Right lobe of liver (tissue), 6 donors: ENCODE measurements around the gene LRRC32. TPM values are rescaled to one million over a fixed set of nuclear protein-coding genes. Genes with fewer than 3 reads are reported as not detected.

Source experiments
- ATAC-seq, 4 donors: fragments of 200-7000 bp; cut with Tn5 transposase; one replicate each; pipeline ENCODE4 v1.9.1; 2020; ENCODE audit warnings: mild to moderate bottlenecking in 4 of 4, moderate library complexity in 4 of 4
- DNase-seq, 3 donors: peaks; one replicate each; pipeline ENCODE4 v3.0.0-alpha.2; 2020
- H3K27ac ChIP-seq, 3 donors: fragments of 200-600 bp; one replicate each; pipeline ENCODE4 v1.8.0; 2022
- H3K27me3 ChIP-seq, 2 donors: fragments of 200-600 bp; one replicate each; pipeline ENCODE4 v1.8.0; 2022
- H3K36me3 ChIP-seq, 4 donors: fragments of 200-600 bp; sonication (generic) in 1 of 4; one replicate each; pipeline versions ENCODE4 v1.5.1 to v1.8.0; 2017 to 2022; ENCODE audit warnings: control low read depth in 1 of 4
- H3K4me1 ChIP-seq, 4 donors: fragments of 200-600 bp; sonication (generic) in 1 of 4; one replicate each; pipeline versions ENCODE4 v1.5.1 to v1.8.0; 2017 to 2022; ENCODE audit warnings: control low read depth in 1 of 4
- H3K4me3 ChIP-seq, 3 donors: fragments of 200-600 bp; one replicate each; pipeline ENCODE4 v1.8.0; 2022
- H3K9me3 ChIP-seq, 4 donors: fragments of 200-600 bp; sonication (generic) in 1 of 4; one replicate each; pipeline versions ENCODE4 v1.5.1 to v1.8.0; 2017 to 2022; ENCODE audit warnings: control low read depth in 1 of 4
- CTCF ChIP-seq, 4 donors: fragments of 200-600 bp in 3 of 4; fragments of 450-650 bp in 1 of 4; IDR thresholded peaks; one replicate each; pipeline versions ENCODE4 v1.5.1 to v1.8.0; 2016 to 2022; ENCODE audit warnings: antibody characterized with exemption in 4 of 4, mild to moderate bottlenecking in 2 of 4
- POLR2A ChIP-seq: fragments of 450-650 bp; IDR thresholded peaks from one replicate; pipeline ENCODE4 v1.6.1; 2017; ENCODE audit warnings: antibody characterized with exemption, mild to moderate bottlenecking
- WGBS: methylation state at CpG from one replicate; pipeline ENCODE4 v1.1.6; 2018; ENCODE audit warnings: low coverage, low lambda C conversion rate; ENCODE audit not compliant: insufficient coverage; ENCODE audit errors: missing lambda C conversion rate; 5-methylcytosine and 5-hydroxymethylcytosine counted together
- intact Hi-C, 2 donors: fragments of 100-400 bp; cut with DNase I; formaldehyde crosslinking; loops; one replicate each; pipeline versions ENCODE4 v1.11.2 to v1.14.1; 2022
- total RNA-seq, 6 experiments: library from RNA; depleted of rRNA in 2 of 6; stranded (reverse); fragments of >200 nt in 2 of 6; fragmentation: NEBNext Ultra II Directional in 3 of 6; extraction: Animal tissue kit (Norgen Biotek cat#: 25700) in 3 of 6; gene quantifications; one replicate each; pipeline versions ENCODE4 v1.1.0 to v1.2.4, GENCODE V29; 2016 to 2023
- donor health status: DM: no; HTN: yes; CAD: no.
- donor health status: DM: no; HTN: no; CAD: no.
- donor health status: DM: no; HTN: no; CAD: no.
- donor health status: DM: no; HTN: yes; CAD: no.
- donor health status: DM: no; HTN: yes; CAD: no.

The LRRC32 gene
- total RNA-seq, 6 experiments from 2014 or later, result 7.4 to 19.5 (median 14.5) TPM

GRCh38 chr11:76671626-76672309, 1.2 kb upstream of the LRRC32 start:
- intact Hi-C loops, result no loop called here
- Histone ChIP-seq H3K36me3 (no peaks in the 10 kb centered on the region), H3K9me3 (no peaks in the 10 kb centered on the region), H3K27me3 (peaks cover 0 to 7% of the 10 kb centered on the region in 2 donors), H3K4me3 (no peak overlapping the region), H3K4me1 (peaks cover 0 to 15% (median 2%) of the 10 kb centered on the region in 4 donors), H3K27ac (peak overlapping the region in 2 of 3 donors; percentile 43 to 50)
- WGBS, result no CpG with 5 or more reads among the region's 5 CpGs
- ATAC-seq (no peak), DNase-seq (peak in 1 of 3 donors; percentile 35)
- TF ChIP-seq CTCF (IDR thresholded peaks at IDR 0.05), result no peak
- TF ChIP-seq POLR2A, result no peak

GRCh38 chr11:76671237-76671592, 668 bp upstream of the LRRC32 start:
- peaks cover 0 to 7% of the 10 kb centered on the region in 2 donors for H3K27me3 ChIP-seq
- peak overlapping the region in 2 of 3 donors; percentile 44 to 53 for H3K4me3 ChIP-seq
- DNase-seq (no peak), ATAC-seq (no peak)
- peak overlapping the region in 2 of 3 donors; percentile 43 to 50 for H3K27ac ChIP-seq
- H3K9me3 ChIP-seq, result no peaks in the 10 kb centered on the region
- no peaks in the 10 kb centered on the region for H3K36me3 ChIP-seq
- WGBS, result 43% methylated on average over 3 of the region's 8 CpGs
- intact Hi-C loops, result no loop called here
- TF ChIP-seq POLR2A, result no peak
- TF ChIP-seq CTCF (IDR thresholded peaks at IDR 0.05), result no peak
- H3K4me1 ChIP-seq, result peaks cover 0 to 15% (median 2%) of the 10 kb centered on the region in 4 donors

GRCh38 chr11:76669901-76670484, 554 bp downstream of the LRRC32 start:
- 20% methylated on average over 1 of the region's 24 CpGs for WGBS
- peak in 1 of 3 donors; percentile 44 for DNase-seq
- TF ChIP-seq POLR2A (no peak), CTCF (IDR thresholded peaks at IDR 0.05) (no peak)
- Histone ChIP-seq H3K4me1 (peaks cover 0 to 15% (median 2%) of the 10 kb centered on the region in 4 donors), H3K4me3 (peak overlapping the region; percentile 44 to 53 (median 46)), H3K27me3 (peaks cover 0 to 7% of the 10 kb centered on the region in 2 donors), H3K27ac (peak overlapping the region; percentile 40 to 85 (median 50)), H3K36me3 (no peaks in the 10 kb centered on the region), H3K9me3 (no peaks in the 10 kb centered on the region)
- intact Hi-C loops, result no loop called here
- ATAC-seq, result no peak

GRCh38 chr11:76668362-76669155, 2.0 kb downstream of the LRRC32 start:
- DNase-seq (peak in 1 of 3 donors; percentile 30), ATAC-seq (no peak)
- H3K27me3 ChIP-seq, result peaks cover 0 to 7% of the 10 kb centered on the region in 2 donors
- H3K4me3 ChIP-seq, result peak overlapping the region; percentile 18 to 29 (median 28)
- peaks cover 0 to 15% (median 2%) of the 10 kb centered on the region in 4 donors for H3K4me1 ChIP-seq
- TF ChIP-seq POLR2A, result no peak
- TF ChIP-seq CTCF (IDR thresholded peaks at IDR 0.05), result no peak
- 70% methylated on average over 3 of the region's 3 CpGs for WGBS
- no peaks in the 10 kb centered on the region for H3K36me3 ChIP-seq
- H3K27ac ChIP-seq, result peak overlapping the region in 2 of 3 donors; percentile 31 to 33
- intact Hi-C loops, result no loop called here
- H3K9me3 ChIP-seq, result no peaks in the 10 kb centered on the region
